ENCODE results near the gene ARHGAP42.

The ARHGAP42 gene

GRCh38 chr11:100929377-100929776, 242.3 kb downstream of the ARHGAP42 start:
- Histone ChIP-seq H3K4me2 (ENCODE audit: insufficient read depth, low read length) (no peak overlapping the region), H3K4me3 (ENCODE audit: low read depth in 1 of 2, low read length in 2 of 2) (no peak overlapping the region), H3K36me3 (ENCODE audit: insufficient read depth, low read length) (no peaks in the 10 kb centered on the region), H3K27me3 (ENCODE audit: insufficient read depth, low read length, poor library complexity) (no peaks in the 10 kb centered on the region), H3K4me1 (ENCODE audit: insufficient read depth, low read length) (no peaks in the 10 kb centered on the region), H3K27ac (ENCODE audit: low read length) (no peak overlapping the region), H3K79me2 (ENCODE audit: insufficient read depth, low read length) (no peaks in the 10 kb centered on the region), H4K20me1 (ENCODE audit: insufficient read depth, low read length) (no peaks in the 10 kb centered on the region), H3K9ac (ENCODE audit: low read depth, low read length) (no peak overlapping the region), H3K9me3 (ENCODE audit: insufficient read depth, low read length, severe bottlenecking) (no peaks in the 10 kb centered on the region), H2AFZ (ENCODE audit: low read depth, low read length) (no peak overlapping the region)
- DNase-seq, result no peak
- no peak for ATAC-seq (ENCODE audit: insufficient read depth, low read depth)
- TF ChIP-seq CTCF (IDR thresholded peaks at IDR 0.05; ENCODE audit: borderline replicate concordance, extremely low read depth, low read length, poor library complexity, severe bottlenecking) (no peak), EZH2 (IDR thresholded peaks at IDR 0.05; ENCODE audit: borderline replicate concordance, low read depth, low read length, severe bottlenecking) (no peak)

GRCh38 chr11:100930185-100930778, 243.2 kb downstream of the ARHGAP42 start:
- H3K4me2 ChIP-seq (ENCODE audit: insufficient read depth, low read length), result no peak overlapping the region
- no peak for TF ChIP-seq EZH2 (IDR thresholded peaks at IDR 0.05; ENCODE audit: borderline replicate concordance, low read depth, low read length, severe bottlenecking)
- TF ChIP-seq CTCF (IDR thresholded peaks at IDR 0.05; ENCODE audit: borderline replicate concordance, extremely low read depth, low read length, poor library complexity, severe bottlenecking), result peak; percentile 78
- no peak for DNase-seq

GRCh38 chr11:100932474-100933100, 245.5 kb downstream of the ARHGAP42 start:
- Histone ChIP-seq H2AFZ (ENCODE audit: low read depth, low read length) (no peak overlapping the region), H3K9ac (ENCODE audit: low read depth, low read length) (no peak overlapping the region), H4K20me1 (ENCODE audit: insufficient read depth, low read length) (no peaks in the 10 kb centered on the region), H3K9me3 (ENCODE audit: insufficient read depth, low read length, severe bottlenecking) (no peaks in the 10 kb centered on the region), H3K79me2 (ENCODE audit: insufficient read depth, low read length) (no peaks in the 10 kb centered on the region), H3K27ac (ENCODE audit: low read length) (no peak overlapping the region), H3K36me3 (ENCODE audit: insufficient read depth, low read length) (no peaks in the 10 kb centered on the region), H3K4me2 (ENCODE audit: insufficient read depth, low read length) (no peak overlapping the region), H3K4me1 (ENCODE audit: insufficient read depth, low read length) (no peaks in the 10 kb centered on the region), H3K4me3 (ENCODE audit: low read depth in 1 of 2, low read length in 2 of 2) (no peak overlapping the region), H3K27me3 (ENCODE audit: insufficient read depth, low read length, poor library complexity) (no peaks in the 10 kb centered on the region)
- peak; percentile 37; the same call in 2 of the 3 replicates for ATAC-seq (ENCODE audit: insufficient read depth, low read depth)
- TF ChIP-seq EZH2 (IDR thresholded peaks at IDR 0.05; ENCODE audit: borderline replicate concordance, low read depth, low read length, severe bottlenecking) (no peak), CTCF (IDR thresholded peaks at IDR 0.05; ENCODE audit: borderline replicate concordance, extremely low read depth, low read length, poor library complexity, severe bottlenecking) (peak; percentile 55)
- DNase-seq, result no peak

More at GRCh38 chr11:100930185-100930778, 243.2 kb downstream of the ARHGAP42 start:
- no peak overlapping the region for H2AFZ ChIP-seq (ENCODE audit: low read depth, low read length)
- no peak overlapping the region for H3K4me3 ChIP-seq (ENCODE audit: low read depth in 1 of 2, low read length in 2 of 2)
- H3K4me1 ChIP-seq (ENCODE audit: insufficient read depth, low read length), result no peaks in the 10 kb centered on the region
- H3K9me3 ChIP-seq (ENCODE audit: insufficient read depth, low read length, severe bottlenecking), result no peaks in the 10 kb centered on the region
- no peaks in the 10 kb centered on the region for H3K27me3 ChIP-seq (ENCODE audit: insufficient read depth, low read length, poor library complexity)
- ATAC-seq (ENCODE audit: insufficient read depth, low read depth), result 0 out of 3 replicates have a peak, but pooled peaks have one; percentile 50
- H3K79me2 ChIP-seq (ENCODE audit: insufficient read depth, low read length), result no peaks in the 10 kb centered on the region
- no peaks in the 10 kb centered on the region for H4K20me1 ChIP-seq (ENCODE audit: insufficient read depth, low read length)
- no peak overlapping the region for H3K27ac ChIP-seq (ENCODE audit: low read length)
- no peak overlapping the region for H3K9ac ChIP-seq (ENCODE audit: low read depth, low read length)
- no peaks in the 10 kb centered on the region for H3K36me3 ChIP-seq (ENCODE audit: insufficient read depth, low read length)

Data from DND-41 (cell line).